ENCODE measurements around the gene TRAPPC13.

DNA sequence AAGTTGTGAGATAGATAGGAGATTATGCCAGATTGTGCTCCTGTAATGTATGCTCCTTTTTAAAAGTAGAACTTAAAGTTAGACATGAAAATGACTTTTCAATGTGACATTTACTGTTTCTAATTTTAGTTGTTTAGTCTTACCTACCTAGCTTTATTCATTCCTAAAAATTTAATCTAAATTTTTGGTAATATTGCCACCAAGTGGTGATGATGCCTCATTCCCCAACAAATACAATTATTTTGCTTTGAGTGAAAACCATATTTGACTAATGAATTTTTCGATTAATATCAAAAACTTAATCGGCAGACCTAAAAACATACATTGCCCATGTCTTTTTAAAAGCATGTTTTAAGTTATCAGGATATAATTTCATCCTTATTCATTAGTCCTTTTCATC, 36.1 kb upstream of the TRAPPC13 start:
- TF ChIP-seq, protein P1, sequence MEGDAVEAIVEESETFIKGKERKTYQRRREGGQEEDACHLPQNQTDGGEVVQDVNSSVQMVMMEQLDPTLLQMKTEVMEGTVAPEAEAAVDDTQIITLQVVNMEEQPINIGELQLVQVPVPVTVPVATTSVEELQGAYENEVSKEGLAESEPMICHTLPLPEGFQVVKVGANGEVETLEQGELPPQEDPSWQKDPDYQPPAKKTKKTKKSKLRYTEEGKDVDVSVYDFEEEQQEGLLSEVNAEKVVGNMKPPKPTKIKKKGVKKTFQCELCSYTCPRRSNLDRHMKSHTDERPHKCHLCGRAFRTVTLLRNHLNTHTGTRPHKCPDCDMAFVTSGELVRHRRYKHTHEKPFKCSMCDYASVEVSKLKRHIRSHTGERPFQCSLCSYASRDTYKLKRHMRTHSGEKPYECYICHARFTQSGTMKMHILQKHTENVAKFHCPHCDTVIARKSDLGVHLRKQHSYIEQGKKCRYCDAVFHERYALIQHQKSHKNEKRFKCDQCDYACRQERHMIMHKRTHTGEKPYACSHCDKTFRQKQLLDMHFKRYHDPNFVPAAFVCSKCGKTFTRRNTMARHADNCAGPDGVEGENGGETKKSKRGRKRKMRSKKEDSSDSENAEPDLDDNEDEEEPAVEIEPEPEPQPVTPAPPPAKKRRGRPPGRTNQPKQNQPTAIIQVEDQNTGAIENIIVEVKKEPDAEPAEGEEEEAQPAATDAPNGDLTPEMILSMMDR (IDR thresholded peaks at IDR 0.05): no peak
- TF ChIP-seq POLR2A (IDR thresholded peaks at IDR 0.05): no peak
- TF ChIP-seq EP300 (IDR thresholded peaks at IDR 0.05): no peak
